Upper lobe of right lung (tissue), 1 donor: ENCODE results near the gene ACTL6A. TPM values are rescaled to one million over a fixed set of nuclear protein-coding genes. Genes with fewer than 3 reads are reported as not detected.

Source experiments
- ATAC-seq: fragments of 200-7000 bp; cut with Tn5 transposase; one replicate; pipeline ENCODE4 v1.9.1; 2020; ENCODE audit warnings: mild to moderate bottlenecking, moderate library complexity
- DNase-seq: peaks from one replicate; pipeline ENCODE4 v3.0.0-alpha.2; 2020
- H3K27ac ChIP-seq: fragments of 200-600 bp; one replicate; pipeline ENCODE4 v1.8.0; 2022
- H3K27me3 ChIP-seq: fragments of 200-600 bp; one replicate; pipeline ENCODE4 v1.8.0; 2022; ENCODE audit warnings: mild to moderate bottlenecking
- H3K36me3 ChIP-seq: fragments of 200-600 bp; one replicate; pipeline ENCODE4 v1.8.0; 2022
- H3K4me1 ChIP-seq: fragments of 200-600 bp; one replicate; pipeline ENCODE4 v1.8.0; 2022
- H3K4me3 ChIP-seq: fragments of 200-600 bp; one replicate; pipeline ENCODE4 v1.8.0; 2022; ENCODE audit warnings: mild to moderate bottlenecking
- H3K9me3 ChIP-seq: fragments of 200-600 bp; one replicate; pipeline ENCODE4 v1.8.0; 2022
- CTCF ChIP-seq: fragments of 200-600 bp; IDR thresholded peaks from one replicate; pipeline ENCODE4 v1.8.0; 2022; ENCODE audit warnings: antibody characterized with exemption
- intact Hi-C: fragments of 100-400 bp; cut with DNase I; formaldehyde crosslinking; loops from one replicate; pipeline ENCODE4 v1.11.0; 2022
- total RNA-seq: library from RNA; stranded (reverse); fragmentation: NEBNext Ultra II Directional; extraction: Animal tissue kit (Norgen Biotek cat#: 25700); gene quantifications from one replicate; pipeline ENCODE4 v1.2.1, GENCODE V29; 2021
- donor health status: DM: no; HTN: yes; CAD: no; lungs with severe emphysema.

The ACTL6A gene
- total RNA-seq, 1 donor from 2014 or later, result 33.2 TPM

- no peak for DNase-seq
- H3K27me3 ChIP-seq, result no peaks in the 10 kb centered on the region
- no peak for TF ChIP-seq CTCF
Observed at GRCh38 chr3:179591313-179591712, 28.6 kb downstream of the ACTL6A start.

GRCh38 chr3:179599531-179599930 lies 36.8 kb downstream of the ACTL6A start:
- DNase-seq (no peak), ATAC-seq (no peak)
- Histone ChIP-seq H3K36me3 (peaks cover 80% of the 10 kb centered on the region), H3K9me3 (no peaks in the 10 kb centered on the region), H3K27me3 (no peaks in the 10 kb centered on the region), H3K4me1 (peaks cover 6% of the 10 kb centered on the region), H3K27ac (no peak overlapping the region), H3K4me3 (no peak overlapping the region)
- no peak for TF ChIP-seq CTCF
- intact Hi-C loops, result no loop called here

More at GRCh38 chr3:179591313-179591712, 28.6 kb downstream of the ACTL6A start:
- Histone ChIP-seq H3K27ac (no peak overlapping the region), H3K36me3 (peaks cover 100% of the 10 kb centered on the region), H3K9me3 (no peaks in the 10 kb centered on the region), H3K4me3 (no peak overlapping the region), H3K4me1 (no peaks in the 10 kb centered on the region)
- ATAC-seq, result no peak
- intact Hi-C loops, result no loop called here

DNA sequence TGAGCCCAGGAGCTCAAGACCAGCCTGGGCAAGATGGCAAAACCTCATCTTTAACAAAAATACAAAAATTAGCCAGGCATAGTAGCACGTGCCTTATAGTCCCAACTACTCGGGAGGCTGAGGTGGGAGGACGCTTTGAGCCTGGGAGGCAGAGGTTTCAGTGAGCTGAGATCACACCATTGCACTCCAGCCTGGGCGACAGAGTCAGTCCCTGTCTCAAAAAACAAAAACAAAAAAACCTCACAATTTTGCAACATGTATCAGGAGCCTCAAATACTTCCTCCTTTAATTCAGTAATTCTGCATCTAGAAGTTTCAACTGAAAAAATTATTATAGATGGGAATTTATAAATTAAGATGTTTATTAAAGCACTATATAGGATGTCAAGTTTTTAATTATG lies 40.6 kb downstream of the ACTL6A start:
- peak overlapping the region; percentile 84 for H3K4me3 ChIP-seq
- H3K27ac ChIP-seq, result no peak overlapping the region
- peaks cover 51% of the 10 kb centered on the region for H3K36me3 ChIP-seq
- TF ChIP-seq CTCF, result no peak
- H3K4me1 ChIP-seq, result peaks cover 16% of the 10 kb centered on the region
- intact Hi-C loops, result no loop called here
- no peaks in the 10 kb centered on the region for H3K9me3 ChIP-seq
- DNase-seq, result no peak
- H3K27me3 ChIP-seq, result no peaks in the 10 kb centered on the region
- no peak for ATAC-seq

DNA sequence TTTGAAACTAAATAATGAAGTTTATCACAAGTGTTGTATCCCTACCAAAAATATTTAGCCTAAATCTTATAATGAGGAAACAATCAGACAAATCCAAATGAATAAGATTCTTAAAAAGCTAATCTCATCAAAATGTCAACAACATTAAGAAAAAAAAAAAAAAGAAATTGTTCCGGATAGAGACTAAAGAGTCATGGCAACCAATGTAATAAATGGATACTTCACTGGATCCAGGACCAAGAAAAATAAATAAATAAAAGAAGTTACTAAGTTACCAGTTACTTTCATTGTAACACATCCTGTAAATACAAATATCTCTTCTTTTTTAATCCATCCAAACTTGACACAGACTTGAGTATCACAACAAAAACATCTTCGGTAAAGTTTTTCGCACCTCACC lies 41.1 kb downstream of the ACTL6A start:
- intact Hi-C loops, result no loop called here
- no peaks in the 10 kb centered on the region for H3K27me3 ChIP-seq
- TF ChIP-seq CTCF, result no peak
- peak overlapping the region; percentile 96 for H3K27ac ChIP-seq
- DNase-seq, result no peak
- H3K4me3 ChIP-seq, result peak overlapping the region; percentile 84
- ATAC-seq, result no peak
- no peaks in the 10 kb centered on the region for H3K9me3 ChIP-seq
- H3K36me3 ChIP-seq, result peaks cover 46% of the 10 kb centered on the region
- H3K4me1 ChIP-seq, result peaks cover 16% of the 10 kb centered on the region

- intact Hi-C loops, result no loop called here
- H3K4me1 ChIP-seq, result peaks cover 16% of the 10 kb centered on the region
Observed at GRCh38 chr3:179604321-179605078, 41.8 kb downstream of the ACTL6A start, which contains the start of the genes MRPL47 and NDUFB5. Gene MRPL47 (minus strand): TSS chr3:179604638. CDS start chr3:179604624, 14 bp downstream. Gene NDUFB5 (plus strand): TSS chr3:179604794. CDS start chr3:179604816, 22 bp downstream.

More at GRCh38 chr3:179604321-179605078, 41.8 kb downstream of the ACTL6A start, which contains the start of the genes MRPL47 and NDUFB5:
- ATAC-seq (peak; percentile 100), DNase-seq (peak; percentile 96)
- Histone ChIP-seq H3K4me3 (peak within 1 kb of the TSS; percentile 84), H3K36me3 (peaks cover 40% of the 10 kb centered on the region), H3K27me3 (no peaks in the 10 kb centered on the region), H3K27ac (peak within 1 kb of the TSS; percentile 96), H3K9me3 (no peaks in the 10 kb centered on the region)
- TF ChIP-seq CTCF, result no peak
